H1 (cell line): ENCODE results near the gene CKLF. TPM values are rescaled to one million over a fixed set of nuclear protein-coding genes. Genes with fewer than 3 reads are reported as not detected.

Experiments
- CTCF ChIA-PET: fragments of 300-600 bp; sonication (Branson Sonifier 250); formaldehyde crosslinking; loops from one replicate; lab custom pipeline; 2021; ENCODE audit not compliant: partially characterized antibody; lab: Charles Lee
- POLR2A ChIA-PET: fragments of 300-600 bp; sonication (Branson Sonifier 250); formaldehyde crosslinking; loops from one replicate; lab custom pipeline; 2021; ENCODE audit warnings: inconsistent platforms; ENCODE audit not compliant: partially characterized antibody; lab: Charles Lee
- DNase-seq, 2 experiments: peaks; one replicate each; pipeline versions ENCODE4 v3.0.0 to v3.0.0-alpha.2; 2010 to 2022; ENCODE audit warnings: low spot score in 2 of 2, low read depth in 1 of 2, mixed read lengths in 1 of 2
- FAIRE-seq: peaks from 2 replicates; lab custom pipeline; 2011; peaks lifted over from hg19 to GRCh38; lab: Jason Lieb, UNC
- H2AFZ ChIP-seq: 2 replicates; pipeline ENCODE4 v1.8.1; 2012; ENCODE audit warnings: low read length, inconsistent platforms
- H2AK5ac ChIP-seq: 2 replicates; pipeline ENCODE4 v1.6.1; 2013; ENCODE audit warnings: low read depth, low read length
- H2BK120ac ChIP-seq: replicated peaks from 2 replicates; pipeline ENCODE3; 2013; ENCODE audit warnings: low read depth, low read length, inconsistent platforms
- H2BK12ac ChIP-seq: 2 replicates; pipeline ENCODE4 v1.6.1; 2013; ENCODE audit warnings: low read depth, low read length
- H2BK15ac ChIP-seq: 2 replicates; pipeline ENCODE4 v1.6.1; 2013; ENCODE audit warnings: low read length
- H2BK20ac ChIP-seq: 2 replicates; pipeline ENCODE4 v1.6.1; 2013; ENCODE audit warnings: low read length
- H2BK5ac ChIP-seq: 2 replicates; pipeline ENCODE4 v1.6.1; 2013; ENCODE audit warnings: low read depth, low read length
- H3K14ac ChIP-seq: 2 replicates; pipeline ENCODE4 v1.6.1; 2013; ENCODE audit warnings: inconsistent platforms; ENCODE audit not compliant: insufficient read length
- H3K18ac ChIP-seq: 2 replicates; pipeline ENCODE4 v1.6.1; 2013; ENCODE audit warnings: low read length; ENCODE audit errors: extremely low read depth
- H3K23ac ChIP-seq: 2 replicates; pipeline ENCODE4 v1.6.1; 2013; ENCODE audit warnings: inconsistent platforms; ENCODE audit not compliant: insufficient read length
- H3K23me2 ChIP-seq: 2 replicates; pipeline ENCODE4 v1.6.1; 2013; ENCODE audit warnings: low read depth, low read length
- H3K27ac ChIP-seq: 2 replicates; pipeline ENCODE4 v1.6.1; 2011; ENCODE audit warnings: low read depth, low read length, inconsistent platforms
- H3K27me3 ChIP-seq, 4 experiments: replicated peaks in 1 of 4; 1 replicate in 1 of 4; 2 replicates in 3 of 4; pipeline versions ENCODE4 v1.6.1 to v1.8.1; 2011 to 2013; ENCODE audit warnings: low read length in 3 of 4, mild to moderate bottlenecking in 3 of 4, inconsistent platforms in 2 of 4, mixed read lengths in 2 of 4, moderate library complexity in 1 of 4; ENCODE audit not compliant: control insufficient read depth in 3 of 4, insufficient read depth in 3 of 4; ENCODE audit errors: extremely low read depth in 1 of 4
- H3K36me3 ChIP-seq, 4 experiments: 2 replicates each; pipeline versions ENCODE4 v1.6.1 to v1.8.1; 2011 to 2013; ENCODE audit warnings: mild to moderate bottlenecking in 4 of 4, low read length in 3 of 4, moderate library complexity in 2 of 4, control low read depth in 1 of 4, inconsistent platforms in 1 of 4; ENCODE audit not compliant: insufficient read depth in 4 of 4, control insufficient read depth in 2 of 4
- H3K4ac ChIP-seq: replicated peaks from 2 replicates; pipeline ENCODE3; 2013; ENCODE audit warnings: low read length, low read depth, mixed read lengths, inconsistent platforms; ENCODE audit not compliant: insufficient read length
- H3K4me1 ChIP-seq, 4 experiments: replicated peaks in 1 of 4; 1 replicate in 1 of 4; 2 replicates in 3 of 4; pipeline versions ENCODE4 v1.6.1 to v1.8.1; 2011 to 2013; ENCODE audit warnings: low read length in 3 of 4, inconsistent platforms in 2 of 4, mixed read lengths in 1 of 4; ENCODE audit not compliant: insufficient read depth in 4 of 4, control insufficient read depth in 3 of 4
- H3K4me2 ChIP-seq, 2 experiments: 2 replicates each; pipeline versions ENCODE4 v1.6.1 to v1.8.1; 2011 to 2013; ENCODE audit warnings: low read depth in 2 of 2, low read length in 2 of 2, control low read depth in 1 of 2, inconsistent platforms in 1 of 2, mild to moderate bottlenecking in 1 of 2; ENCODE audit not compliant: insufficient read depth in 1 of 2
- H3K4me3 ChIP-seq, 4 experiments: fragments of 200-600, 300-600 bp in 1 of 4; sonication (generic), shearing (Covaris generic), sonication (Bioruptor Twin) in 1 of 4; 2 replicates each; pipeline versions ENCODE4 v1.5.1 to v1.8.1; 2011 to 2016; ENCODE audit warnings: low read length in 4 of 4, low read depth in 3 of 4, control low read depth in 2 of 4, inconsistent platforms in 2 of 4, mild to moderate bottlenecking in 2 of 4, mixed read lengths in 1 of 4, moderate library complexity in 1 of 4; ENCODE audit not compliant: insufficient read depth in 2 of 4; ENCODE audit errors: extremely low read depth in 1 of 4
- H3K56ac ChIP-seq: replicated peaks from 2 replicates; pipeline ENCODE3; 2013; ENCODE audit warnings: low read depth, mild to moderate bottlenecking, mixed read lengths, low read length, inconsistent platforms; ENCODE audit not compliant: insufficient read length
- H3K79me1 ChIP-seq: 2 replicates; pipeline ENCODE4 v1.6.1; 2013; ENCODE audit warnings: low read depth, low read length, control low read depth
- H3K79me2 ChIP-seq, 2 experiments: 2 replicates each; pipeline versions ENCODE4 v1.6.1 to v1.8.1; 2012 to 2013; ENCODE audit warnings: low read length in 2 of 2, mild to moderate bottlenecking in 2 of 2, inconsistent platforms in 1 of 2; ENCODE audit not compliant: insufficient read depth in 2 of 2, control insufficient read depth in 1 of 2
- H3K9ac ChIP-seq, 4 experiments: replicated peaks in 1 of 4; 1 replicate in 1 of 4; 2 replicates in 3 of 4; pipeline versions ENCODE4 v1.6.1 to v1.8.1; 2011 to 2013; ENCODE audit warnings: low read depth in 3 of 4, low read length in 3 of 4, control low read depth in 2 of 4, mild to moderate bottlenecking in 2 of 4, moderate library complexity in 2 of 4, inconsistent platforms in 1 of 4; ENCODE audit errors: extremely low read depth in 1 of 4
- H3K9me3 ChIP-seq, 2 experiments: 2 replicates each; pipeline versions ENCODE4 v1.6.1 to v1.8.1; 2012 to 2013; ENCODE audit warnings: mild to moderate bottlenecking in 2 of 2, moderate library complexity in 2 of 2, control low read depth in 1 of 2, inconsistent platforms in 1 of 2, low read depth in 1 of 2, low read length in 1 of 2, mixed read lengths in 1 of 2; ENCODE audit not compliant: insufficient read depth in 2 of 2
- H4K20me1 ChIP-seq, 2 experiments: replicated peaks in 1 of 2; 2 replicates each; pipeline versions ENCODE3 to v1.8.1; 2011 to 2013; ENCODE audit warnings: inconsistent platforms in 2 of 2, low read length in 2 of 2, mild to moderate bottlenecking in 1 of 2; ENCODE audit not compliant: insufficient read depth in 2 of 2, control insufficient read depth in 1 of 2
- H4K5ac ChIP-seq: 2 replicates; pipeline ENCODE4 v1.6.1; 2013; ENCODE audit warnings: low read length, low read depth, mixed read lengths, inconsistent platforms; ENCODE audit not compliant: insufficient read length
- H4K8ac ChIP-seq: 2 replicates; pipeline ENCODE4 v1.8.0; 2013; ENCODE audit warnings: mild to moderate bottlenecking, moderate library complexity, low read length, inconsistent platforms; ENCODE audit not compliant: insufficient read depth; ENCODE audit errors: extremely low read depth
- H4K91ac ChIP-seq: replicated peaks from 2 replicates; pipeline ENCODE3; 2013; ENCODE audit warnings: low read length, mixed read lengths, inconsistent platforms; ENCODE audit not compliant: insufficient read length
- CREB1 ChIP-seq: IDR thresholded peaks from 2 replicates; pipeline ENCODE4 v1.6.1; 2012; ENCODE audit warnings: inconsistent platforms
- NANOG ChIP-seq: IDR thresholded peaks from 2 replicates; pipeline ENCODE4 v1.6.1; 2011; ENCODE audit warnings: low read length, low read depth, mild to moderate bottlenecking, inconsistent platforms; ENCODE audit not compliant: insufficient read depth, poor library complexity, severe bottlenecking
- SAP30 ChIP-seq: fragments of 300-600 bp; sonication (generic); IDR thresholded peaks from 2 replicates; pipeline ENCODE4 v1.7.1; 2012; ENCODE audit warnings: low read length, moderate library complexity, mild to moderate bottlenecking, inconsistent platforms; ENCODE audit not compliant: insufficient read depth, insufficient replicate concordance
- WGBS, 2 experiments: shearing (Covaris generic) in 1 of 2; methylation state at CpG; one replicate each; pipeline versions ENCODE4 v1.1.6 to v1.1.7; 2013 to 2015; ENCODE audit warnings: low lambda C conversion rate in 2 of 2, mixed read lengths in 2 of 2, inconsistent platforms in 1 of 2, low coverage in 1 of 2, missing lambda C conversion rate in 1 of 2; ENCODE audit not compliant: insufficient replicate concordance in 2 of 2, insufficient coverage in 1 of 2, insufficient read length in 1 of 2; ENCODE audit errors: extremely low coverage in 1 of 2, missing lambda C conversion rate in 1 of 2; 5-methylcytosine and 5-hydroxymethylcytosine counted together
- polyA plus RNA-seq, 7 experiments: library from polyadenylated mRNA; depleted of rRNA in 3 of 7; stranded (reverse) in 5 of 7; unstranded in 2 of 7; fragments of >200 nt in 5 of 7; fragments of 200-250 nt in 2 of 7; gene quantifications; 1 replicate in 5 of 7; 2 replicates in 1 of 7; 4 replicates in 1 of 7; pipeline versions ENCODE4 v1.2.1 to v1.2.3, GENCODE V29; 2011 to 2013; ENCODE audit warnings: missing spikeins in 2 of 7, mixed read lengths in 2 of 7
- total RNA-seq: library from RNA; stranded (reverse); fragmentation: NEBNext Ultra II Directional; extraction: Animal tissue kit (Norgen Biotek cat#: 25700); gene quantifications from 2 replicates; pipeline ENCODE4 v1.2.1, GENCODE V29; 2021

Gene CKLF
- total and polyA plus RNA-seq, 2 of the 8 experiments (the other 6 are each of a cell fraction or from before 2014, with no cell fraction given), result 21.1 to 63.5 TPM

GRCh38 chr16:66591018-66591417, 38.6 kb downstream of the CKLF start:
- Histone ChIP-seq H3K4ac (no peak overlapping the region), H4K20me1 (no peaks in the 10 kb centered on the region), H3K56ac (no peak overlapping the region), H2BK12ac (no peak overlapping the region), H4K8ac (no peak overlapping the region), H3K9me3 (no peaks in the 10 kb centered on the region), H3K18ac (no peak overlapping the region), H3K27ac (no peak overlapping the region), H3K9ac (no peak overlapping the region), H2BK120ac (no peak overlapping the region), H4K5ac (no peak overlapping the region), H3K23ac (no peak overlapping the region), H3K4me2 (no peak overlapping the region), H4K91ac (no peak overlapping the region), H2BK5ac (no peak overlapping the region), H2AK5ac (no peak overlapping the region), H3K4me1 (no peaks in the 10 kb centered on the region), H3K36me3 (no peaks in the 10 kb centered on the region), H2BK15ac (no peak overlapping the region), H3K27me3 (no peaks in the 10 kb centered on the region), H3K79me1 (no peaks in the 10 kb centered on the region), H2BK20ac (no peak overlapping the region), H3K23me2 (no peaks in the 10 kb centered on the region), H3K14ac (no peak overlapping the region), H3K4me3 (no peak overlapping the region), H3K79me2 (no peaks in the 10 kb centered on the region), H2AFZ (no peak overlapping the region)
- WGBS, 2 experiments, result 86% methylated on average over 4 of the region's 4 CpGs; no CpG with 5 or more reads in 1 of the 2 experiments
- ChIA-PET CTCF (interaction anchor here (0.6 to 2.5 kb wide), 11 partner anchors 11 to 185 kb away, joined by 3 to 30 read pairs (median 4); partner anchors contain the start of genes CMTM2 and CMTM3), POLR2A (no interaction called here)
- FAIRE-seq, result no peak
- DNase-seq, result no peak
- no peak for TF ChIP-seq CREB1
- no peak for TF ChIP-seq NANOG
- no peak for TF ChIP-seq SAP30
